Measurements from ENCODE around the gene POLR2F. TPM values are rescaled to one million over a fixed set of nuclear protein-coding genes. Genes with fewer than 3 reads are reported as not detected.

The POLR2F gene
- total RNA-seq, 2 donors from 2014 or later = 43.8 to 119 TPM

- intact Hi-C loops (cut with DNase I) = no loop called here
- Histone ChIP-seq H3K27me3 (no peaks in the 10 kb centered on the region), H3K27ac (peak overlapping the region in 1 of 4 donors; percentile 56), H3K4me1 (peaks cover 13% of the 10 kb centered on the region), H3K36me3 (replicated peaks in 1 of 2; ENCODE audit: insufficient read depth in 1 of 2, low read depth in 2 of 2) (no peaks in the 10 kb centered on the region), H3K9me3 (no peaks in the 10 kb centered on the region), H3K4me3 (no peak overlapping the region)
- TF ChIP-seq POLR2A (IDR thresholded peaks at IDR 0.05) (no peak), CTCF (IDR thresholded peaks at IDR 0.05) (no peak)
- DNase-seq (no peak), ATAC-seq (no peak)
- WGBS, 2 donors = 87 to 93% methylated on average over 8 to 9 of the region's 9 CpGs
Observed at GRCh38 chr22:37985050-37985585, 31.6 kb downstream of the POLR2F start.

GRCh38 chr22:37985751-37986281 is 32.3 kb downstream of the POLR2F start:
- DNase-seq = peak in 3 of 4 donors; percentile 16 to 38 (median 31)

GRCh38 chr22:37986371-37986770 is 32.9 kb downstream of the POLR2F start:
- Histone ChIP-seq H3K4me1 (peaks cover 8% of the 10 kb centered on the region), H3K4me3 (no peak overlapping the region), H3K9me3 (no peaks in the 10 kb centered on the region), H3K27ac (peak overlapping the region in 2 of 4 donors; percentile 17 to 34), H3K36me3 (replicated peaks in 1 of 2; ENCODE audit: insufficient read depth in 1 of 2, low read depth in 2 of 2) (no peaks in the 10 kb centered on the region), H3K27me3 (no peaks in the 10 kb centered on the region)
- TF ChIP-seq CTCF (IDR thresholded peaks at IDR 0.05) = no peak
- no peak for TF ChIP-seq POLR2A (IDR thresholded peaks at IDR 0.05)
- intact Hi-C loops (cut with DNase I) = no loop called here
- ATAC-seq = peak; percentile 17
- DNase-seq = no peak
- WGBS, 2 donors = 67 to 89% methylated on average over 4 to 7 of the region's 7 CpGs

More at GRCh38 chr22:37985751-37986281, 32.3 kb downstream of the POLR2F start:
- no peaks in the 10 kb centered on the region for H3K27me3 ChIP-seq
- H3K4me1 ChIP-seq = peaks cover 13% of the 10 kb centered on the region
- peak overlapping the region in 3 of 4 donors; percentile 11 to 56 (median 34) for H3K27ac ChIP-seq
- no peak overlapping the region for H3K4me3 ChIP-seq
- ATAC-seq = peak; percentile 51
- intact Hi-C loops (cut with DNase I) = no loop called here
- H3K9me3 ChIP-seq = no peaks in the 10 kb centered on the region
- H3K36me3 ChIP-seq (replicated peaks in 1 of 2; ENCODE audit: insufficient read depth in 1 of 2, low read depth in 2 of 2) = no peaks in the 10 kb centered on the region
- TF ChIP-seq CTCF (IDR thresholded peaks at IDR 0.05) = no peak
- TF ChIP-seq POLR2A (IDR thresholded peaks at IDR 0.05) = no peak
- 62 to 78% methylated on average over 25 to 27 of the region's 27 CpGs for WGBS, 2 donors

GRCh38 chr22:37989146-37990045 is 35.9 kb downstream of the POLR2F start:
- Histone ChIP-seq H3K9me3 (no peaks in the 10 kb centered on the region), H3K4me3 (no peak overlapping the region), H3K36me3 (replicated peaks in 1 of 2; ENCODE audit: insufficient read depth in 1 of 2, low read depth in 2 of 2) (no peaks in the 10 kb centered on the region), H3K27me3 (no peaks in the 10 kb centered on the region), H3K27ac (no peak overlapping the region), H3K4me1 (peaks cover 12% of the 10 kb centered on the region)
- intact Hi-C loops (cut with DNase I) = no loop called here
- DNase-seq = no peak
- WGBS, 2 donors = 90 to 91% methylated on average over 14 of the region's 14 CpGs
- no peak for TF ChIP-seq POLR2A (IDR thresholded peaks at IDR 0.05)
- TF ChIP-seq CTCF (IDR thresholded peaks at IDR 0.05) = no peak
- no peak for ATAC-seq

Data from body of pancreas (tissue), 4 donors.